Measurements from ENCODE around the gene TMEM151B.

The TMEM151B gene

DNA sequence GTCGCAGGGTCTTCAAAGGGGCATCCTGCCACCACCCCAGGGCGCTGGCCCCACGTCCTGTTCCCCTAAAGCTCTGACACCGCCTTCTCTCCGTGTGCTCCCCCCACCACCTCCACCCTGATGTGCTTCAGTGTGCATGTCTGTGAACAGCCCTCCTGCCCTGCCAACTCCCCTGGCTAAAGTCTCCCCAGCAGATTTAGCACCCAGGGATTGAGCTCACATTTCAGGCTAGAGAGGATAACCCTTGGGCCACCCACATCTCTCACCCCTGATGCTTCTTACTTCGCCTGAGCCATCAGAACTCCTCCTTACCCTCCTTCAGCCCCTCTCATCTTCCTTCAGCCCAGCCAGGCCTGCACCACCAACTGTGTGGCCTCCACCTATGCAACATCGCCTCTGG, 7.5 kb downstream of the TMEM151B start:
- POLR2A ChIA-PET: no interaction called here
- CTCF ChIA-PET: interaction anchor here (0.7 to 5.4 kb wide), 4 partner anchors 10 to 60 kb away, joined by 3 to 45 read pairs (median 4); partner anchors contain the start of gene TMEM151B
- DNase-seq (ENCODE audit: low read depth, low spot score): no peak
- no peak overlapping the region for H3K4me3 ChIP-seq (ENCODE audit: low read depth, low read length)
- TF ChIP-seq, protein P1, sequence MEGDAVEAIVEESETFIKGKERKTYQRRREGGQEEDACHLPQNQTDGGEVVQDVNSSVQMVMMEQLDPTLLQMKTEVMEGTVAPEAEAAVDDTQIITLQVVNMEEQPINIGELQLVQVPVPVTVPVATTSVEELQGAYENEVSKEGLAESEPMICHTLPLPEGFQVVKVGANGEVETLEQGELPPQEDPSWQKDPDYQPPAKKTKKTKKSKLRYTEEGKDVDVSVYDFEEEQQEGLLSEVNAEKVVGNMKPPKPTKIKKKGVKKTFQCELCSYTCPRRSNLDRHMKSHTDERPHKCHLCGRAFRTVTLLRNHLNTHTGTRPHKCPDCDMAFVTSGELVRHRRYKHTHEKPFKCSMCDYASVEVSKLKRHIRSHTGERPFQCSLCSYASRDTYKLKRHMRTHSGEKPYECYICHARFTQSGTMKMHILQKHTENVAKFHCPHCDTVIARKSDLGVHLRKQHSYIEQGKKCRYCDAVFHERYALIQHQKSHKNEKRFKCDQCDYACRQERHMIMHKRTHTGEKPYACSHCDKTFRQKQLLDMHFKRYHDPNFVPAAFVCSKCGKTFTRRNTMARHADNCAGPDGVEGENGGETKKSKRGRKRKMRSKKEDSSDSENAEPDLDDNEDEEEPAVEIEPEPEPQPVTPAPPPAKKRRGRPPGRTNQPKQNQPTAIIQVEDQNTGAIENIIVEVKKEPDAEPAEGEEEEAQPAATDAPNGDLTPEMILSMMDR (IDR thresholded peaks at IDR 0.05; ENCODE audit: insufficient read depth, low read length, missing control alignments): no peak

- H3K4me3 ChIP-seq (ENCODE audit: low read depth, low read length): no peak overlapping the region
- TF ChIP-seq, protein P1 (IDR thresholded peaks at IDR 0.05; ENCODE audit: insufficient read depth, low read length, missing control alignments): no peak
- DNase-seq (ENCODE audit: low read depth, low spot score): no peak
- ChIA-PET CTCF (interaction anchor here (0.8 to 5.4 kb wide), 2 partner anchors 10 to 17 kb away, joined by 4 to 45 read pairs; partner anchors contain the start of gene TMEM151B), POLR2A (no interaction called here)
These were observed 8.1 kb downstream of the TMEM151B start for GRCh38 chr6:44278315-44278714.

- CTCF ChIA-PET: interaction anchor here (5.4 kb wide), 1 partner anchor 11 kb away, joined by 45 read pairs; the partner anchor contains the start of gene TMEM151B
These were observed 8.8 kb downstream of the TMEM151B start for GRCh38 chr6:44278774-44279697.

DNA sequence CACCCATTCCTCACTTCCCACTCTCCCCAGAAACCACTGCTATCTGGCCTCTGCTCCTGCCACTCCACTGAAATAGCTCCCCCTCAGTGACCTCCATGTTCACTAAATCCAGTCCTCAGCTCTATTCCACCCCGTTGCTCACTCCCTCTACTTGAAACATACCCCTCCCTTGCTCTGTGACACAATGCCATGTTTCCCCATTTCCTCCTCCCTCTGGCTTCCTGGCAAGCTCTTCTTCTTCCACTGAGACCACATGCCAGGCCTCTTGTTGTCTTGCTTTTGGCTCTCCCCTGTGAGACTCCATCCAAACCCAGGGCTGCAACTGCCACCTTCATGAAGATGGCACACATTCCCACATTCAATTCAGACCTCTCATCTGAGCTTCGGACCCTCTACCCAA, 13.9 kb downstream of the TMEM151B start:
- no peak overlapping the region for H3K4me3 ChIP-seq (ENCODE audit: low read depth, low read length)
- CTCF ChIA-PET: interaction anchor here (0.8 to 3.5 kb wide), 6 partner anchors 15 to 54 kb away, joined by 3 to 19 read pairs (median 4); partner anchors contain the start of genes AARS2 and TMEM151B
- DNase-seq (ENCODE audit: low read depth, low spot score): no peak
- TF ChIP-seq, protein P1 (IDR thresholded peaks at IDR 0.05; ENCODE audit: insufficient read depth, low read length, missing control alignments): no peak
- POLR2A ChIA-PET: no interaction called here

More at GRCh38 chr6:44278774-44279697, 8.8 kb downstream of the TMEM151B start:
- POLR2A ChIA-PET: no interaction called here
- no peak for DNase-seq (ENCODE audit: low read depth, low spot score)
- TF ChIP-seq, protein P1 (IDR thresholded peaks at IDR 0.05; ENCODE audit: insufficient read depth, low read length, missing control alignments): no peak
- no peak overlapping the region for H3K4me3 ChIP-seq (ENCODE audit: low read depth, low read length)

DNA sequence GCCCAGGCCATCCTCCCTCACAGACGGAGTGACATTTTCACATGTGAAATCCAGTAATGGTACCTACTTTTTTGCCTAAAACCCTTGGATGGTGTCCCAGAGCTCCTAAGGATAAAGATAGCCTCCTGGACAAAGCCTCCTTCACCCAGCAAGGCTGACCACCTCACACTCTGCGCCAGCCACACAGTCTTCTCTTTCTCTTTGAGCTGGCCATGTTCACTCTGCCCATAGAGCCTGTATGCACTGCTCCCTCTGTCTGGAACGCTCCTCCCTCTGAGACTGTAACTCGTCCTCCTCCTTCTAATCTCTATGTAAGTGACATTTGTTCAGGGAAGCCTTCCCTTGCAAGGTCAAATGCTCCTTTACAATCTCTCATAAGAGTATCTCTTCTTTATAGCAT, 14.6 kb downstream of the TMEM151B start:
- TF ChIP-seq, protein P1 (IDR thresholded peaks at IDR 0.05; ENCODE audit: insufficient read depth, low read length, missing control alignments): no peak
- CTCF ChIA-PET: interaction anchor here (0.8 to 3.5 kb wide), 7 partner anchors 16 to 112 kb away, joined by 3 to 19 read pairs (median 4); partner anchors contain the start of genes AARS2 and TMEM151B
- no peak overlapping the region for H3K4me3 ChIP-seq (ENCODE audit: low read depth, low read length)
- POLR2A ChIA-PET: no interaction called here
- no peak for DNase-seq (ENCODE audit: low read depth, low spot score)
